Measurements from ENCODE around the gene PMVK.

Gene PMVK

DNA sequence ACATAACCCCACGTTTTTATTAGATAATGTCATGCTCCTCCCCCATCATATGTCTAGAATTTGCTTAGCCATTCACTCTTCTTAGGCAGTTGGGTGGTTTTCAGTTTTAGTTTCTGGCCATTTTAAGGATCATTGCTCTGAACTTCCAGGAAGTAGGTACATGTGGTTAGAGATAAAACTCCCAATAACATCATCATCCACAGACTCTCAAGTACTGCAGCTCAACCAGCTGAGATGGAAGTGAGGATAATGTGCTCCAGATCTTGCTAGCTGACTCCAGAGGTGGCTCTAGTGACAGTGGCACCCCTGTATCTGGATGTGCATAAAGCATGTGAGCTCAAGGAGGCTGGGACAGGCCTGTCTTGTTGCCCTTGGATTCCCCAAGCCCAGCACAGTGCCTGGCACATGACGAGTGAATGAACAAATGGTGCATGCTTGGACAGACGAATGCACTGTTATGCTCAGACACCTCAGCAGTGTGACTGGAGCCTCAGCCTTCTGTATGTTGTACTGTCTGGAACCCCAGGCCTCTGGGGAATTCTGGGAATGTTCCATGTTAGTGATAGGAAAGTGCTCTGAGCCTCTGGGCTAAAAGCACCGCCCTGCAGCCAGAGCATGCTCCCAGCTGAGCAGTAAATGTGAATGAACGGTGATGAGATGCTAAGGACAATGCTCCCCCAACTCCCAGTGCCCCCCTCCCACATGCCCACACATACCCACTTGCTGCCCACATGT is 50.1 kb downstream of the PMVK start:
- no peak for DNase-seq (ENCODE audit: low read depth in 2 of 2)
- TF ChIP-seq, protein P1, sequence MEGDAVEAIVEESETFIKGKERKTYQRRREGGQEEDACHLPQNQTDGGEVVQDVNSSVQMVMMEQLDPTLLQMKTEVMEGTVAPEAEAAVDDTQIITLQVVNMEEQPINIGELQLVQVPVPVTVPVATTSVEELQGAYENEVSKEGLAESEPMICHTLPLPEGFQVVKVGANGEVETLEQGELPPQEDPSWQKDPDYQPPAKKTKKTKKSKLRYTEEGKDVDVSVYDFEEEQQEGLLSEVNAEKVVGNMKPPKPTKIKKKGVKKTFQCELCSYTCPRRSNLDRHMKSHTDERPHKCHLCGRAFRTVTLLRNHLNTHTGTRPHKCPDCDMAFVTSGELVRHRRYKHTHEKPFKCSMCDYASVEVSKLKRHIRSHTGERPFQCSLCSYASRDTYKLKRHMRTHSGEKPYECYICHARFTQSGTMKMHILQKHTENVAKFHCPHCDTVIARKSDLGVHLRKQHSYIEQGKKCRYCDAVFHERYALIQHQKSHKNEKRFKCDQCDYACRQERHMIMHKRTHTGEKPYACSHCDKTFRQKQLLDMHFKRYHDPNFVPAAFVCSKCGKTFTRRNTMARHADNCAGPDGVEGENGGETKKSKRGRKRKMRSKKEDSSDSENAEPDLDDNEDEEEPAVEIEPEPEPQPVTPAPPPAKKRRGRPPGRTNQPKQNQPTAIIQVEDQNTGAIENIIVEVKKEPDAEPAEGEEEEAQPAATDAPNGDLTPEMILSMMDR (IDR thresholded peaks at IDR 0.05; ENCODE audit: low read depth, low read length): no peak
- no peak overlapping the region for H3K4me3 ChIP-seq (replicated peaks in 1 of 2; ENCODE audit: low read depth in 2 of 2, low read length in 2 of 2)

DNA sequence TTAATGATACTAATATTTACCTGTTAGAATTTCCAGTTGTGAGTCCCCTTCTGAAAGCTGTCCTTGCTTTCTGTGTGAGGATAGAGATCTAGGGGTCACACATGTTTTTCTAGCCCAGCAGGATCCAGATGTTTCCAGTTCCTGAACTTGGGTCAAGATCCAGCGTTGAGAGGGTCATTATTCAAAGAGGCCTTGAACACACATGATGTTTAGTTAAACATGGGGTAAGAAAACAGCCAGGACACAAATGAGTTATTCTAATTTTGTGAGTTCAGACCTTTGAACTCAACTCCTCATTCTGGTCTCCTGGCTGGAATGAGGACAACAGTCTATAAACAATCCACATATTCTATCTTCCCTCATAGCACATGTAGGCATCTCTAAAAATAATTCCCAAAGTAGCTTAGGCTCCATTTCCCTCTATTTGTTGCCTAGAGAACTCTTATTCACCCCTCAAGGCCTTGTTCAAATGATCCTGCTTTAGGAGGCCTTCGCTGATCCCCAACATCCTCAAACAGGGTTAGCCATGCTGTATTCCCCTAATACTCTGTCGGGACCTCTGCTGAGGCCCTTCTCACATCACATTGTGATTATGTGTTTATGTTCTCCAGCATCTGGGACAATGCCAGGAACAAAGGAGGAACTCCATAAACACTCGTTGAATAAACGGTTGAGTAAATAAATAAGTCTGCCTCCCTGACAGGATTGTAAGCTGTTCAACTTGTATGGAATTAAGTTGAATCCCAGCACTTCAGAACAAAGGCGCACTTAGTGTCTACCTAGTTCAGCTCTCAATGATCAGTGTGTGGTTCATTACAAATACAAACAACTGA is 51.4 kb downstream of the PMVK start:
- no peak overlapping the region for H3K4me3 ChIP-seq (replicated peaks in 1 of 2; ENCODE audit: low read depth in 2 of 2, low read length in 2 of 2)
- TF ChIP-seq, protein P1 (IDR thresholded peaks at IDR 0.05; ENCODE audit: low read depth, low read length): no peak
- DNase-seq (ENCODE audit: low read depth in 2 of 2): no peak

DNA sequence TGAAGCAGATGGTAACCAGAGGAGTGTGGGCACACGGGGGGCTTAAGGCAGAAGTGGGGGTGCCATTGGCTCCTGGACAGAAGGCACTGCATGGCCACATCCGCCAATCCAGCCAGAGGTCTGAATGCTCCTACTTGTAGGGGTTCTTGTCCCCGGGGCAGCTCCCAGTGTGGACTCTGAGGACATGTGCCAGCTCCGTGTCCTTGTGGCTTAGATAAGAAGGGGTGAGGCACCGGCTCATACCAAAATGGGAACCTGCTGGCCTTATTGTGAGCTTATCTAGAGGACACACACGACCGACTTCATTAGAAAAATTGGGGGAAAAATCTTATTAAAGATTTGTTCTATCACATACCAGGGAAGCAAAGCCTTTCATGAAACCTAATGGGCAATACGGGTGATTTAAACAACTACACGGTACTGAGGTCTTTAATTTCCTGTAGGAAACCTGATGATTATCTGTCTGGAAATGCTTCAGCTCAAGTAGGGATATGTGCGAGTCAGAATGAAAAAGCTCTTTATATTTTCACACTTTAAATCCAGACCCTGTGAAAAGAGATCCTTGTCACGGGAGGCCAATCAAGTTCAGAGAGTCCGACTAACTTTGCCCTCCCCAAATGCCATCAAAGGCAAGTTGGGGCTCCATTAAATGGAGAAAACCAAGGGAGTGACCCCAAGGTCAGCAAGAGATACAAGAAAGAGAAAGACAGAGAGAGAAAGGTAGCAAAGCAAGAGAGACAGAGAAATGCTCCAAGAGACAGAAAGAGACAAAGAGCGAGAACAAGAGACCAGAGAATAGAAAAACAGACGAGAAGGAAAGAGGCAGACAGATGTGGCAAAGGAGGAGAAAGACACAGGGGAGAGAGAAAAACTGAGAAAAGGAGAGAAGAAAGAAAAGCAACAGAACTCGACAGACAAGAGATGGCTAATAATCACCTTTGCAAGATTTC is 52.3 kb downstream of the PMVK start:
- H3K4me3 ChIP-seq (replicated peaks in 1 of 2; ENCODE audit: low read depth in 2 of 2, low read length in 2 of 2): no peak overlapping the region
- TF ChIP-seq, protein P1 (IDR thresholded peaks at IDR 0.05; ENCODE audit: low read depth, low read length): no peak
- DNase-seq (ENCODE audit: low read depth in 2 of 2): no peak

DNA sequence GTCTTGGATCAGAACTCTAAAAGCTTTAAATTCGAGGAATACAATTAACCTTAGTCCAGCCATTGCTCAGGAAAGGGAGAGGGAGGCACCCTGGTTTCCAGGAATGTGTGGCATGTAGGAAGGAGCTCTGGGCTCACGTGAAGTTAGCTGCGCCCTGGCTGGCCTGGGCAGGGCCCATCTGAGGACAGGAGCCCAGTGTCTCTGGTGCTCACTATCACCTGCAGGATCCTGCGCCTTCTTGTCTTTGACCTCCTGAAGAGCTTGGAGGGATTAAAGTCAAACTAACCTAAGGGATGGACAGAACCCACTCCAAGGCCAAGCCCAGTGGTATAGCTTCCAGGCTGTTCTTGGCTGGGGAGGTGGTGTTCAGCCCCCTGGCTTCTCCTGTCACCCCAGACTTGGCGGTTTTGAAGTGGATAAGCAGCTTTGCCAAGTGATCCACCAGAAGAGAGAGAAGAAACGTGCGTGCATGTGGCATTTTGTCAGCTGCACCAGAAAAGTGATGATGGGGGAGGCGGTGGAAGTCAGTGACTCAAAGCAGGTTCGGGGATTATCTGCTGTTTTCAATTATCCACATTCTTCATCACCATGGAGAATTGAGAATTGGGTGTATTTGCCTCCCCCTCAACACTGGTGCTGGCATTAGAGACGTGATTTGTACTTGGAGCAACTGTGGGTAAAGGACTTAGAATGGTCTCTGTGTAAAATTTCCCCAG is 54.5 kb downstream of the PMVK start:
- TF ChIP-seq, protein P1 (IDR thresholded peaks at IDR 0.05; ENCODE audit: low read depth, low read length): no peak
- DNase-seq (ENCODE audit: low read depth in 2 of 2): no peak
- no peak overlapping the region for H3K4me3 ChIP-seq (replicated peaks in 1 of 2; ENCODE audit: low read depth in 2 of 2, low read length in 2 of 2)

- H3K4me3 ChIP-seq (replicated peaks in 1 of 2; ENCODE audit: low read depth in 2 of 2, low read length in 2 of 2): no peak overlapping the region
- peak in 1 of 2 donors; percentile 25 for DNase-seq (ENCODE audit: low read depth in 2 of 2)
- TF ChIP-seq, protein P1 (IDR thresholded peaks at IDR 0.05; ENCODE audit: low read depth, low read length): no peak
Observed at GRCh38 chr1:154880671-154881070, 55.8 kb downstream of the PMVK start.

GRCh38 chr1:154879038-154879421 is 57.5 kb downstream of the PMVK start:
- no peak for DNase-seq (ENCODE audit: low read depth in 2 of 2)
- H3K4me3 ChIP-seq (replicated peaks in 1 of 2; ENCODE audit: low read depth in 2 of 2, low read length in 2 of 2): no peak overlapping the region
- TF ChIP-seq, protein P1 (IDR thresholded peaks at IDR 0.05; ENCODE audit: low read depth, low read length): no peak
